Neuronal stem cell (in vitro differentiated cells): ENCODE measurements around the gene RABGEF1.

ENCODE experiments used
- DNase-seq: peaks from one replicate; pipeline ENCODE4 v3.0.0-alpha.2; 2013; ENCODE audit warnings: low spot score
- H2AFZ ChIP-seq: one replicate; pipeline ENCODE4 v1.6.1; 2013; ENCODE audit warnings: mild to moderate bottlenecking, low read length, inconsistent platforms
- H2AK5ac ChIP-seq: 2 replicates; pipeline ENCODE4 v1.6.1; 2013; ENCODE audit warnings: low read depth, mild to moderate bottlenecking, inconsistent platforms, low read length, moderate library complexity, mixed read lengths
- H2BK120ac ChIP-seq: 2 replicates; pipeline ENCODE4 v1.6.1; 2013; ENCODE audit warnings: low read depth, mild to moderate bottlenecking, inconsistent platforms, low read length, moderate library complexity, mixed read lengths
- H2BK12ac ChIP-seq: one replicate; pipeline ENCODE4 v1.6.1; 2013; ENCODE audit warnings: low read length, inconsistent platforms
- H2BK15ac ChIP-seq: 2 replicates; pipeline ENCODE4 v1.6.1; 2013; ENCODE audit warnings: mild to moderate bottlenecking, low read length, inconsistent platforms, mixed read lengths
- H2BK5ac ChIP-seq: one replicate; pipeline ENCODE4 v1.6.1; 2013; ENCODE audit warnings: inconsistent platforms, mild to moderate bottlenecking, low read length, moderate library complexity
- H3K14ac ChIP-seq: one replicate; pipeline ENCODE4 v1.6.1; 2013; ENCODE audit warnings: low read length, inconsistent platforms
- H3K18ac ChIP-seq: 2 replicates; pipeline ENCODE4 v1.6.1; 2013; ENCODE audit warnings: low read length, inconsistent platforms
- H3K23ac ChIP-seq: 2 replicates; pipeline ENCODE4 v1.6.1; 2013; ENCODE audit warnings: low read depth, mild to moderate bottlenecking, mixed read lengths, low read length, inconsistent platforms; ENCODE audit not compliant: poor library complexity
- H3K27ac ChIP-seq: replicated peaks from 3 replicates; pipeline ENCODE4 v1.5.1; 2013; ENCODE audit warnings: low read length, inconsistent platforms
- H3K27me3 ChIP-seq, 3 experiments: 2 replicates each; pipeline ENCODE4 v1.6.1; 2013; ENCODE audit warnings: low read length in 3 of 3, mild to moderate bottlenecking in 2 of 3, inconsistent platforms in 1 of 3, low read depth in 1 of 3, mixed read lengths in 1 of 3, moderate library complexity in 1 of 3; ENCODE audit not compliant: control insufficient read depth in 3 of 3, insufficient read depth in 3 of 3
- H3K36me3 ChIP-seq, 2 donors: replicated peaks in 1 of 2; 2 replicates each; pipeline ENCODE4 v1.6.1; 2013; ENCODE audit warnings: low read length in 2 of 2; ENCODE audit not compliant: control insufficient read depth in 2 of 2, insufficient read depth in 2 of 2
- H3K4ac ChIP-seq: 2 replicates; pipeline ENCODE4 v1.6.1; 2013; ENCODE audit warnings: inconsistent platforms, mild to moderate bottlenecking, low read length, moderate library complexity
- H3K4me1 ChIP-seq, 2 donors: 1 replicate in 1 of 2; 2 replicates in 1 of 2; pipeline ENCODE4 v1.6.1; 2013; ENCODE audit warnings: low read length in 2 of 2, low read depth in 1 of 2; ENCODE audit not compliant: control insufficient read depth in 2 of 2, insufficient read depth in 1 of 2
- H3K4me2 ChIP-seq: one replicate; pipeline ENCODE4 v1.6.1; 2013; ENCODE audit warnings: mild to moderate bottlenecking, low read length, inconsistent platforms; ENCODE audit not compliant: insufficient read depth, poor library complexity, severe bottlenecking
- H3K4me3 ChIP-seq, 2 donors: 2 replicates each; pipeline ENCODE4 v1.5.1; 2013; ENCODE audit warnings: low read length in 2 of 2, mild to moderate bottlenecking in 2 of 2, inconsistent platforms in 1 of 2, moderate library complexity in 1 of 2
- H3K79me1 ChIP-seq: one replicate; pipeline ENCODE4 v1.6.1; 2013; ENCODE audit warnings: low read depth, mild to moderate bottlenecking, inconsistent platforms, low read length, moderate library complexity
- H3K9ac ChIP-seq: one replicate; pipeline ENCODE4 v1.6.1; 2013; ENCODE audit warnings: mild to moderate bottlenecking, low read depth, low read length, inconsistent platforms; ENCODE audit not compliant: poor library complexity
- H3K9me3 ChIP-seq, 2 donors: replicated peaks in 1 of 2; 2 replicates each; pipeline versions ENCODE3 to v1.6.1; 2013; ENCODE audit warnings: low read length in 2 of 2, mild to moderate bottlenecking in 2 of 2, inconsistent platforms in 1 of 2, low read depth in 1 of 2, mixed read lengths in 1 of 2, moderate library complexity in 1 of 2; ENCODE audit not compliant: control insufficient read depth in 2 of 2, insufficient read depth in 1 of 2
- H4K8ac ChIP-seq: one replicate; pipeline ENCODE4 v1.6.1; 2013; ENCODE audit warnings: low read depth, mild to moderate bottlenecking, inconsistent platforms, low read length, moderate library complexity
- H4K91ac ChIP-seq: one replicate; pipeline ENCODE4 v1.6.1; 2013; ENCODE audit warnings: low read length, low read depth, mild to moderate bottlenecking, inconsistent platforms; ENCODE audit not compliant: poor library complexity
- WGBS, 2 donors: extraction: QIAGEN DNeasy Blood & Tissue Kit; methylation state at CpG; one replicate each; pipeline ENCODE4 v1.1.7; 2013; ENCODE audit warnings: missing lambda C conversion rate in 2 of 2, mixed read lengths in 1 of 2; ENCODE audit not compliant: insufficient read length in 2 of 2, insufficient replicate concordance in 1 of 2; ENCODE audit errors: extremely low coverage in 2 of 2; 5-methylcytosine and 5-hydroxymethylcytosine counted together

Gene RABGEF1

DNA sequence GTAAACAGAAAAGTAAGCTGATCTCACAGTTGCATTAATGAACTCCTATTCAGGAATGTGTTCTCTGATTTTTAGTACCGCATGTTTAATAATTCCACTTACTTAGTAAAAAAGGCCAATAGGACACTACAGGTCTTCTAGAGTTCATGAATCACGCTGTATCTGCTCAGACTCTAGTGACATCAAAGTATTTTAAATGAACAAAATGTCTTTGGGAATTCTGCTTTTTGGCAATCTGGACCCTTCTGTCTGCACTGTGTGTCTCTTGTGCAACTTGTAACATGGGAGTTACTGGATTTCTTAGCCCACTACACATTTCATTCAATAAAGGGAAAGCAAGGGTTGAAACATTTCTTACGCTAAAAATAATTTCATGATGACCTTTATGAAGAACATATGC, 50.2 kb downstream of the RABGEF1 start:
- no peaks in the 10 kb centered on the region for H3K79me1 ChIP-seq
- H4K91ac ChIP-seq = no peak overlapping the region
- H3K4ac ChIP-seq = no peak overlapping the region
- H3K23ac ChIP-seq = no peak overlapping the region
- peaks cover 21 to 88% of the 10 kb centered on the region in 2 donors for H3K36me3 ChIP-seq
- no peak overlapping the region for H2BK120ac ChIP-seq
- no peak overlapping the region for H3K4me3 ChIP-seq
- no peak overlapping the region for H2AFZ ChIP-seq
- H2BK15ac ChIP-seq = no peak overlapping the region
- H3K4me2 ChIP-seq = no peak overlapping the region
- H3K27ac ChIP-seq = no peak overlapping the region
- no peak overlapping the region for H4K8ac ChIP-seq
- no peak overlapping the region for H2BK12ac ChIP-seq
- H3K18ac ChIP-seq = no peak overlapping the region
- H3K9ac ChIP-seq = no peak overlapping the region
- H3K9me3 ChIP-seq = no peaks in the 10 kb centered on the region
- no peak overlapping the region for H2AK5ac ChIP-seq
- H3K27me3 ChIP-seq = no peaks in the 10 kb centered on the region
- no peak overlapping the region for H3K14ac ChIP-seq
- DNase-seq = no peak
- no peak overlapping the region for H2BK5ac ChIP-seq
- WGBS, 2 donors = no CpG with 5 or more reads among the region's 3 CpGs
- H3K4me1 ChIP-seq = no peaks in the 10 kb centered on the region

DNA sequence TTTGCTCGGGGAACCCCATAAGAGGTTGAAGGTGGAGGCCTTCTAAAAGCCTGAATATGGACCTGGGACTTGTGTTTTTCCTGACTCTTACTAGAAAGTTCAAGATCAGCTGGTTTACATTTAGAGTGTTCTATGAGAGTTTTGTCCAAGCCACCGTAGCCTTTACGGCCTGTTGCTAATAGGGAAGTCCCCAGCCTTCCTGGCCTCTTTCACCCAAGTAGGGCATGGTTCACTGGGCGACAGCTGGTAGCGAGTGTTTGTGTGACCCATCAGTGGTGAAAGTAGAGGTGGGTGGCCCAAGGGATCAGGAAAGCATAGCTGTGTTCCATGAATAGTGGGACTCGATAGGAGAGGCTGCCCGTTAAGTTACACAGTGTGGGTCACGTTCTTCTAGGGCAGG, 60.1 kb downstream of the RABGEF1 start:
- Histone ChIP-seq H2AK5ac (no peak overlapping the region), H3K27ac (no peak overlapping the region), H3K14ac (no peak overlapping the region), H2BK5ac (no peak overlapping the region), H3K4me2 (no peak overlapping the region), H2BK15ac (no peak overlapping the region), H3K9ac (no peak overlapping the region), H3K4ac (no peak overlapping the region), H3K27me3 (no peaks in the 10 kb centered on the region), H3K9me3 (no peaks in the 10 kb centered on the region), H3K18ac (no peak overlapping the region), H2BK120ac (no peak overlapping the region), H3K79me1 (peaks cover 2% of the 10 kb centered on the region), H3K4me1 (no peaks in the 10 kb centered on the region), H3K4me3 (no peak overlapping the region), H2AFZ (no peak overlapping the region), H4K8ac (no peak overlapping the region), H2BK12ac (no peak overlapping the region), H3K36me3 (peaks cover 37 to 97% of the 10 kb centered on the region in 2 donors), H3K23ac (no peak overlapping the region), H4K91ac (no peak overlapping the region)
- DNase-seq = no peak
- no CpG with 5 or more reads among the region's 8 CpGs for WGBS, 2 donors

DNA sequence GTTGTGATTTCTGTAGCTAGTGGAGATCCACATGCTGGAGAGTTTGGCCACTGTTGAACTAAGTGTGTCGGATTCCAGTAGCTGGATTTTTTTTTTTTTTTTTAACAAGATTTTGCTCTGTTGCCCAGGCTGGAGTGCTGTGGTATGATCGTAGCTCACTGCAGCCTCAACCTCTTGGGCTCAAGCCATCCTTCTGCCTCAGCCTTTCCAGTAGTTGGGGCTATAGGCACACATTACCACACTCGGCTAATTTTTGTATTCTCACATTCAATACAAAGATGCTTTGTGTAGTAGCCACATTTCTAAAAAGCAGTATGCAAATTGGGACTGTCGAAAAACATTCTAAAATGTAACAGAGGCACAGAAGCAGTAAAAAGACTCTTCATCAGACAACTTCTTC, 63.5 kb downstream of the RABGEF1 start:
- no peak overlapping the region for H3K23ac ChIP-seq
- no peaks in the 10 kb centered on the region for H3K27me3 ChIP-seq
- no CpG with 5 or more reads among the region's 4 CpGs for WGBS, 2 donors
- peaks cover 37 to 97% of the 10 kb centered on the region in 2 donors for H3K36me3 ChIP-seq
- peaks cover 2% of the 10 kb centered on the region for H3K79me1 ChIP-seq
- no peak for DNase-seq
- H2BK15ac ChIP-seq = no peak overlapping the region
- H3K14ac ChIP-seq = no peak overlapping the region
- no peak overlapping the region for H3K18ac ChIP-seq
- H4K91ac ChIP-seq = no peak overlapping the region
- no peak overlapping the region for H2BK120ac ChIP-seq
- no peak overlapping the region for H4K8ac ChIP-seq
- H2AK5ac ChIP-seq = no peak overlapping the region
- H3K9ac ChIP-seq = no peak overlapping the region
- H2BK12ac ChIP-seq = no peak overlapping the region
- no peaks in the 10 kb centered on the region for H3K4me1 ChIP-seq
- no peak overlapping the region for H3K4ac ChIP-seq
- H2AFZ ChIP-seq = no peak overlapping the region
- H3K4me2 ChIP-seq = no peak overlapping the region
- H3K27ac ChIP-seq = no peak overlapping the region
- H3K4me3 ChIP-seq = no peak overlapping the region
- H2BK5ac ChIP-seq = no peak overlapping the region
- H3K9me3 ChIP-seq = no peaks in the 10 kb centered on the region

DNA sequence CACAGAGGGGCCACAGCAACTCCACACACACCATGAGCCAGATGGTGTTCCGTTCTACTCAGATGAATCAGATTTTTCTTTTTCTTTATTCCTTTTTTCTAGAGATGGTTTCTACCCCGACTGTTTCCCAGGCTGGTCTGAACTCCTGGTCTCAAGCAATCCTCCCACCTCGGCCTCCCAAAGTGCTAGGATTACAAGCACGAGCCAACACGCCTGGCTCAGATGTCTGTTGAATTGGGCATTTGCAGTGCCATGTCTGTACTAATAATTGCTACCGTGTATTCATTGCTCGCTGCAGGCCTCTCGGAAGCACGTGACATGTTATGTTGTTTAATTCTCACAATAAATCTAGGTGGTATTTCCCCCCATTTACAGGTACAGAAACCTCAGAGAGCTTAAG, 67.2 kb downstream of the RABGEF1 start:
- Histone ChIP-seq H2AFZ (no peak overlapping the region), H3K18ac (no peak overlapping the region), H2BK12ac (no peak overlapping the region), H3K79me1 (no peaks in the 10 kb centered on the region), H3K4me3 (no peak overlapping the region), H3K9ac (no peak overlapping the region), H3K23ac (no peak overlapping the region), H4K8ac (no peak overlapping the region), H2BK5ac (no peak overlapping the region), H3K4me2 (no peak overlapping the region), H3K9me3 (no peaks in the 10 kb centered on the region), H3K36me3 (peaks cover 25 to 96% of the 10 kb centered on the region in 2 donors), H3K4ac (no peak overlapping the region), H3K4me1 (no peaks in the 10 kb centered on the region), H2BK120ac (no peak overlapping the region), H4K91ac (no peak overlapping the region), H3K27me3 (no peaks in the 10 kb centered on the region), H2AK5ac (no peak overlapping the region), H2BK15ac (no peak overlapping the region), H3K27ac (no peak overlapping the region), H3K14ac (no peak overlapping the region)
- DNase-seq = no peak
- no CpG with 5 or more reads among the region's 9 CpGs for WGBS, 2 donors
